Activated CD4-positive, alpha-beta T cell treated with anti-CD3 and anti-CD28 coated beads, Interleukin-2, amount 50 U/mL, for 24 hours (primary cell): ENCODE data around the gene CHST3.
"Not testable (repeated sequence)": the region's sequence is repeated elsewhere in the genome, so short reads cannot be mapped to it uniquely, and the experiment has no call there.

Experiments
- DNase-seq, 2 donors: peaks; one replicate each; pipeline ENCODE4 v3.0.0-alpha.2; 2020; ENCODE audit warnings: low read depth in 1 of 2, low spot score in 1 of 2

The CHST3 gene

DNA sequence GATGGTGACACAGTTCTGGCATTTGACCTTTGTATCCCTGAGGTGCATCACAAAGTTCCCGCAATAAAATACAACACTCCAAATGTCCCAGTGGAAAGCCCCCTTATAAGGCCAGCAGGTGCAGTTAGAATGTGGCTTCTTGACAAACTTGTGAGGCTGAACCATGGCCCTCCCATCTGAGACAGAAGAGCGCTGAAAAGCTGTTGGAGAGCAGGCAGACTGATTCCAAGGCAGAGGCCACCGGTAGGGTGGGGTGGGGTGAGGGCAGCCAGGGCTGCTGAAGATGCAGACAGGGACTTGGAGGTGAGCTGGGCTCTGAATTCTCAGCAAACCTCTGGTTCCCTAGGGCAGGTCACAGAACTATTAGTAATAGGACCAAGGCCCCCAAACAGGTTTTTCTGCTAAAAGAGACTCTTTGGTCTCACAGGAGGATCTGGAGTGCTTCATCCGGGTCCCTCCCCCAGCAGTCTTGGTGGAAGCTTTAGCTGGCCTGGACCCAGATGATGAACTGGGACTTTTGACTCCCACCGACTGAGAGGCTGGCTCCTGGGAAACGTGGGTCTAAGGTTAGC lies 15.6 kb upstream of the CHST3 start:
- no peak for DNase-seq

DNA sequence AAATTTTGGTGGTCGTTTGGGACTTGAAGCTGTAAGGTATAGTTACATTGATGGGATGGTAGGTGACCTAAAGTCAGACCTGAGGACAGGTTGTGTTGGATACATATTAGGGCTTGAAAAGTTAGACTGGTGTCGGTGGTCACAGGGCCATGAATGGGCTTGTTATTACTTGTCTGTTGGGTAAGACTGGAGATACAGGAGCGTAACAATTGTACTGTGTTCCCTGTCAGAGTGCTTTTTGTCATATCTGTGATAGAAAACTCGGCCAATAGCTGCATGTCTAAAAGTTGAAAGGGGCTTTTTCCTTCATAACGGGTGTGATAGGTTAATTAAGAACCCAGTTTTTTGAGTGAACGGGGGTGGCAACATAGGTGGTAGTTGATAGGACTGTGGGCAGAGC lies 13.5 kb upstream of the CHST3 start:
- DNase-seq = no peak

DNA sequence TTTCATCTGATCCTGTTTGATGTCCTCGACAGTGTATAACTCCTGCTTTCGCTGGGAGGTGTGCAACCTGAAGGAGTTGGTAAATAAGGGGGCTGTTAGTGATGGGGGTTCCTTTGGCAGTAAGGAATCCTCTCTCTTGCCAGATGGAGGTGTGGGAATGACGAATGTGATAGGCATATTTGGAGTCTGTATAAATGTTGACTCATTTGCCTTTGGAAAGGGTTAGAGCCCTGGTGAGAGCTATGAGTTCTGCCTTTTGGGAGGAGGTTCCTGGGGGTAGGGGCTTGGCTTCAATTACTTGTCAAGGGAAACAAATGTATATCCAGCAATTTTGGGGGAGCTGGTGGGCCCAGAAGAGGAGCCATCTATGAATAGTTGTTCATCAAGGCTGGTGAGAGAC lies 11.4 kb upstream of the CHST3 start:
- DNase-seq = no peak

DNA sequence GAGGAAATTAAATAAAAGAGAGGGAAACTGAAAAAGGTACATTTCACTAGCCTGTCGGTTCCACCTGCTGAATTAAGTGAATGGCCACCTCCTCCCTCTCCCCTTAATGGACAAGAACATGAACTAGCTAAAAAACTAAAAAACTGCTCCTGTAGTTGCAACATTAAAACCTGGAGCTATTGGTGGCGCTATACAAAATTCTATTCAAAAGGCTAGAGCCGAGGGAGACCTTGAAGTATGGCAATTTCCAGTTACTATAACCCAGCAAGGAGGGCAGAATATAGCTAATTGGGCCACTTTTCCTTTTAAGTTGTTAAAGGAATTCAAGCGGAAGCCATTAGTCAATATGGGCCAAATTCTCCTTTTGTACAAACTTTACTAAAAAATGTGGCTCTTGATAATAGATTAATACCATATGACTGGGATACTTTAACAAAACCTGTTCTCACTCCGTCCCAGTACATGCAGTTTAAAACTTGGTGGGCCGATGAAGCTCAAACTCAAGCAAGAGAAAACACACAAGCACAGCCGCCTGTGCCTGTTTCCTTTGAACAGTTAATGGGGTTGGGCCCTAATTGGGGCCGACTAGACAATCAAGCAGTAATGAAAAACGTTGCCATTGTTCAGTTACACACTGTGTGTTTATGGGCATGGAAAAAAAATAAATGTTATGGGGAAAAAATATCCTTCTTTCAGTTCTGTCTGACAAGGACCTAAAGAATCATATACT lies 6.5 kb upstream of the CHST3 start:
- no peak for DNase-seq

DNA sequence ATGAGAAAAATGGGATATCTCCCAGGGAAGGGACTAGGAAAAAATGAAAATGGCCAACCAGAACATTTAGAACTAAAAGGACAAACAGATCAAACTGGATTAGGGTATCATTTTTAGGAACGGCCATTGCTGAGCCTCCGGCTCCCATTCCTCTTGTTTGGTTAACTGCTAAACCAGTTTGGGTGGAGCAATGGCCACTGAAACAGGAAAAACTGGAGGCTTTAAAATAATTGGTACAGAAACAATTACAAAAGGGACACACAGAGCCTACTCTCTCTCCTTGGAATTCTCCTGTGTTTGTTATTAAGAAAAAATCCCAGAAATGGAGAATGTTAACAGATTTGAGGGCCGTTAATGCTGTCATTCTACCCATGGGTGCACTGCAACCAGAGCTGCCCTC lies 4.7 kb upstream of the CHST3 start:
- no peak for DNase-seq

DNA sequence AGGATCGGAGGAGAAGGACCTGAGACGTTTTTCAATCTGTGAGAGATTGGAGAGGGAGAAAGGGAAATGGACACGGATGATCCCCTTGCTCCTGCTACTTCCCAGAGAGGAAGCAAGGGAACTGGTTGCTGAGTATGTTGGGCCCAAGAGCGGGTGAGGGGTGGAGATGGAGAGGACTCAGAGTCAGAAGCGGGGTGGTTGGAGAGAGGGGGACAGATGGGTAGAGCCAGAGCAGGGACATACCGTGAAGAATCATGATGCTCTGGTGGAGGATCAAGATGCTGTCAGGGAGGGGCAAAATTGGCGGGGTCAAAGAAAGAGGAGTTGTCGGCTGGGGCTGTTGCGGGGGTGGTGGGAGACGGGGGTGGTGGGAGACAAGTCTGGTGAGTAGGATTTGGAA lies 2.4 kb upstream of the CHST3 start:
- DNase-seq = no peak

DNA sequence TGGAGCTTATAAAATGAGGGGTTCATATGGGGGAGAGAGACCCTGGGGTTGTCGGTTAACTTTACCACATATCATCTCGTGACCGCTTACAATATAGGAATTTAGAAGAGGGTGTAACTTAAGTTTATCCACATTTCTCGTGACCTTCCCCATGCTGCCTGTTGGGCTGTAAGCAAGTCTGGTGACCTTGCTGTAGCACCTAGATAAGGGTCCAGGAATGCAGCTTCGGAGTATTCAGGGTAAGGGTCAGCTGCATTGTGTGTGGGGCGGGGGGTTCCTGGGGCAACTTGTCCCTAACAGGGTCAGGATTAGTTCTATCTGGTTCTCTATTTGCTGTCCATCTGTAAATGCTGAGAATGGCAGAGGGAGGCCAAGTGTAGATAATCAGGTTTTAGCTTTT lies 1.3 kb upstream of the CHST3 start:
- no peak for DNase-seq

DNA sequence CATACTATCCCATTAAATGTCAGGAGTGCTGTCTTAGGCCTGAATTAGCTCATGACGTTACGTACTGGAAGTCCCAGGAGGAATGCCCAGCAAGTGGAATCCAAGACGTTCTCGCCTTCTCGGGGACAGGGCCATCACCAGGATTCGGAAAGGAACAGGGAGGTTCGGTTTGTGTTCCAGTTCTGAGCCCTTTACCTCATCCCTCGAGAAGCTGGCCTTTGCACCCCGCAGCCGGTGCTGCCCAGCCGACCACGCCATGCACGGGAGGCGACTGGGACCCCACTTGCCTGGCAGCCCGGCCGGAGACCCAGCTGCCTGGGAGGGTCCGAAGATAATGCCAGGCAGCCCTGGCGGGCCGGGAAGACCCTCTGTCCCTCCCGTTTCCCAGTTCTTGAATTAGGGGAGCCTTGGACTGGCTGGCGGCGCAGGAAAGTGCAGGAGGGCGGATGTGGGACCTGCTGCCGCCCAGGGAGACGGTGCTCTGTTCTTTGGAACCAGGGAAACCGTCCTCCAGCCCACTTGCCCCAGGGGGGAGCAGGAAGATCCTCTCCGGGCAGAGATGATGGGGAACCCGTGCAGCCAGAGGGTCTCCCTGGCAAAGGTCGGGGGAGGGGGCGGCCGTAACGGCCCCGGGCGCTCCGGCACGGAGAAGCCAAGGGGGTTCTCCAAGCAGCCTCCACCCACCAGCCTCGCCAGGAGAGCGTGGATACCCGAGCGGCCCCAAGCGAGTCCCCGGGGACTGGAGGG lies 671 bp upstream of the CHST3 start:
- no peak for DNase-seq

DNA sequence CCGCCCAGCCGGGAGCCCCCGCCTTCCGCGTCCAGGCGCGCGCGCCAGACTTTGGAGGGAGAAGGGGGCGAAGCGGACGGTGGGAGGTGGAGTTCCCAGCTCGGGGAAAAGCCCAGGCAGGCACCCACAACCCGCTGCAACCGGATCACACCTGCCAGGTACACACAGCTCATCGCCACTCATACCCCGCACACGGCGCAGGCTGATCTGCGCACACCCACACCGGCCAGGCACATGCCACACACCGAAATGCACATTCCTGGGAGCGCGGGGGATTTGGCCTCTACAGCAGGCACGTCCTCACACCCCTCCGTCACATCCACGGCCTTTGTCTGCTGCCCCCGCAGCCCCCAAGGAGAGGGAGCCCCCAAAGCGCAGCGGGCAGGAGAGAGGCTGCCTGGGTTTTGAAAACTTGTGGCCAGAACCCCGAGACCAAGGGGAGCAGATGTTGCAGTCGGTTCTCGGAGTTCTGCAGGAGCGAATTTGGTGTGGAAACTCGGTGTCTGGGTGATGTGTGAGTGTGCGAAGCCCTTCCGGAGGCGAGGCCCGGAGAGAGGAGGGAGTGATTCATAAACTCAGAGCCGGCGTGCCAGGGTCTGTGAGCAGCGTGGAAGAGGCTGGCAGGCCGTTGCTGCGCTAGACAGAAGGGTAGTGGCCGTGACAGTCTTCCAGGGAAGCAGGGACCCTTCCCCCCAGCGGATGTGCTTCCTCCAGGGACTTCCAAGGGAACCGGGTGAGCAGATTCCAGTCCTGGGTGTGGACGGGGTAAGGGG lies 734 bp downstream of the CHST3 start:
- DNase-seq = peak; percentile 13 to 42

DNA sequence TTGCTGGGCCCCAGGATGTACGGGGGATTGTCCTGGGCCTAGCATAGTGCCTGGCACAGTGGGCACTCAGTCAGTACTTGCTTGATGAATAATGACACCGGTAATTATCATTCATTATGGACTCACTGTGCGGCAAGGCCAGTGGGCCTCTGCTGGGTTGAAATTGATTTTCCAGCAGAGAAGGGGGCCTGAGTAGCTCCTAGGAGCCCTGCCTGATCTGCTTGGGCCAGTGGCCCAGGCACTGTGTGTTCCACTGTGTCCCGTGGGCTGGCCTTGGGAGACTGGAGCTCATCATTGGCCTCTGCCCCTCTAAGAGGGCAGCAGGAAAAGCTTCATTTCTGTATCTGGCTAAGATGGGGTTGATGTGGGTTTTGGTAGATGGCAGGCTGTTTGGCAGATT lies 1.4 kb downstream of the CHST3 start:
- DNase-seq = no peak

DNA sequence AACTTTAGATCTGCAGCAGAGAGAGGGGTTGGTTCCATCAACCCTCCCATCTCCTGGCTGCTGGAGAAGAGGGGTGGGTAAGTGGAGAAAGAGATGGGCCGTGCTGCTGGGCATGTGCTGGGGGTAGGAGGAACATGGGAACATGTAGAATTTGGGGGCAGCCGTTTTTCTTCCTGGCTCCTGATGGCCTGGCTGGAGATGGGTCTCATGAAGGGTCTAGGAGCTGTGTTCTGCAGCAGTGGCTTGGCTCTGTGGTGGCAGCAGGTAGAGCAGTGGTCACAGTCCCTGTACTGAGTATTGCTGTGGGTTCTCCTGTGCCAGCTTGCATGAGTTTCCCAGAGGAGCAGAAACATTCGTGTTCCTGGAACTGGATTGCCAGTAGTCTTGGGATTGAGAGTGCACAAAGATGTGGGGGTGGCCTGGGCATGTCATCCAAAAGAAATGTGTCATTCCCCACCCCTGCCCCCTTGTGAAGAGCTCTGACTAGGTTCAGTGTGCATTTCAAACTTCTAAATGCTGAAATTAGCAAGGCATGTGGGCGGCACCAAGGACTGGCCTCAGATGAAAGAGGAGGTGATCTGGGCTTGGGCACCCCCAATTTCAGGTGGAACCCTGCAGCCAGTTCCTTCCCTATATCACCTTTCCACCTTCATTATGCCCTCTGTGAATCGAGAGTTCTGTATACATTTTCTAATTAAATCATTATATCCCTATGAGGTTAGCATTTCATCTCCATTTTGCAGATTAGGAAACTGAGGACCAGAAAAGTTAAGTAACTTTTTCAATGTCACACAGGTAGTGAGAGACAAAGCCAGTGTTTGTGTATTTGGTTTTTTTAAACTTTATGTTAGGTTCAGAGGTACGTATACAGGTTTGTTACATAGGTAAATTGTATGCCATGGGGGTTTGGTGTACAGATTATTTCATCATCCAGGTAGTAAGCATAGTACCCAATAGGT lies 2.1 kb downstream of the CHST3 start:
- no peak for DNase-seq

DNA sequence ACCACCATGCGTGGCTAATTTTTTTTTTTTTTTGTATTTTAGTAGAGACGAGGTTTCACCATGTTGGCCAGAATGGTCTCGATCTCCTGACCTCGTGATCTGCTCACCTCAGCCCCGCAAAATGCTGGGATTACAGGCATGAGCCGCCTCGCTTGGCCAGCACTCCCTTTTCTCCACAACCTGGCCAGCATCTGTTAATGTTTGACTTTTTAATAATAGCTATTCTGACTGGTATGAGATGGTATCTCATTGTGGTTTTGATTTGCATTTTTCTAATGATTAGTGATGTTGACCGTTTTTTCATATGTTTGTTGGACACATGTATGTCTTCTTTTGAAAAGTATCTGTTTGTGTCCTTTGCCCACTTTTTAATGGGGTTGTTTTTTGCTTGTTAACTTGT lies 3.8 kb downstream of the CHST3 start:
- not testable (repeated sequence) for DNase-seq

DNA sequence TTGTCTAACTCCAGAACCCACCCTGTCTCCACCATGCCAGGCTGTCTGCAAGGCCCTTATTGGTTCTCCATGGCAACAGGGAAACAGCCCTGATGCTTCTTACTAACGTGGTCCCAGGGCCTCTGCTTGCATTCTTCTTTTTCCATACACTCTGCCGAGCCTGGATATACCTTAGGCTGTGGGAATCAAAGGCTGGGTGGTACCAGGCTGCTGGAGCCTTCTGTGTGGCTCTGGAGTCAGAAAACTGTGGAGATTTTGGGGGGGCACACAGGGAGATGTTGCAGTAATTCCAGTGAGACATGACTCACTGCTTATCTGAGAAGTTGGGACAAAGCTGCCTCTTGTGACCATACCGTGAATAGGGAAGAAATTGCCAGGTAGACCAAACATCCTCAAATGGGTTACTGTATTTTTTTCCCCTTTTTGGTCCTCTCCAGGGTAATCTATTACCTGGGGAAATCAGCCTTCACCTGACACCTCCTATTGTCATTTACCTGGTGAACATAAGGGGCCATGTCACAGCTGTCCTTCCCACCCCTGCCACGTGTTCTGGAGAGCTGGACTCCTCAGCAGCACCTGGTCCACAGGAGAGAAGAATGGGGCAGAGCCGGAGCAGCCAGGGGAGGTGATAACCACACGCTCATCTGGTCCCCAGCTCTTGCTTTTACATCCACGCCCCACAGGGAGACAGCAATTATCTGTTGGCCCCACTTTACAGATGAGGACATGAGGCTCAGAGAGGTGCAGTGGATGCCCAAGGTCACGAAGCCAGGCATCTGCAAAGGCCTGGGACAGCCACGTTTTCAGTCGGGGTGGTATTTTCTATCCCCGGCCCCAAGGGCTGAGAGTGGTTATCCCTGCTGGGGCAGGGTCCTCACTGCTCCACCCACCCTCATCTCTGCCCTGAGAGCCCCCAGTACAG lies 4.6 kb downstream of the CHST3 start:
- no peak for DNase-seq

DNA sequence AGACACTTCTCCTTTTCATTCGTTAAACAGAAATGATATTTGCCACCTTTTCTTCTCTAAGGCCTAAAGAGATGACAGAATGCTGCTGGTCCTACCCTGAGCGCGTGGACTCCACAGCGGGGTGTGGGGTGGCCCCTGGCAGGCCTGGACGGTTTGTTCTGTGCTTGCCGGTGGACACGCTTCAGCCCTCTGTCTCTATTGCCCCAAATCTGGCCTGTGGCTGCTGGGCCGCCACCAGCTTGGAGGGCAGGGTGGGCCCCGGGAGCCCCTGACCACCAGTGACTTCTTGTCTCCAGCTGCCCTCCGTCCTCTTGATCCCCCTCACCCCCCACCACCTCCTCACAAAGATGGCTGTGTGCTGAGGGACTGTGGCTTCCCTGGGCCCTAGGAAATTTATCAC lies 5.7 kb downstream of the CHST3 start:
- no peak for DNase-seq

DNA sequence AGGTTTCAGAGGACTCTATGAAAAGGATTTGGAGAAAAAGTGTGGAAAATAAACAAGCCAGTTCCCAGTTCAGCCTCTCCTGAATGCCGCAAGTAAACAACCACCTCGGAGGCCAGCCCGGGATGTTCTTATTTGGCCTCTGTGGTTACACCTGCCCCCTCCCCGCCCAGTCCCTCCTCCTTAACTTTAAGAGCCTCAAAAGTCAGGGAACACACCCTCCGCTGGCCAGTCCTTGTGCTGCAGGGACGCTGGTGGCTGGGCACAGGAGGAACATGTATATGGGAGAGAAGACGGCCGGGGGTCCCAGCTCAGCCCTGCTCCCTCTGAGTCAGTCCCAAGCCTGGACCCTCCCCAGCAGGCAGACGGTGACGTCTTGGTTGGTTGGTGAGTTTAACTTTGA lies 6.1 kb downstream of the CHST3 start:
- DNase-seq = no peak

DNA sequence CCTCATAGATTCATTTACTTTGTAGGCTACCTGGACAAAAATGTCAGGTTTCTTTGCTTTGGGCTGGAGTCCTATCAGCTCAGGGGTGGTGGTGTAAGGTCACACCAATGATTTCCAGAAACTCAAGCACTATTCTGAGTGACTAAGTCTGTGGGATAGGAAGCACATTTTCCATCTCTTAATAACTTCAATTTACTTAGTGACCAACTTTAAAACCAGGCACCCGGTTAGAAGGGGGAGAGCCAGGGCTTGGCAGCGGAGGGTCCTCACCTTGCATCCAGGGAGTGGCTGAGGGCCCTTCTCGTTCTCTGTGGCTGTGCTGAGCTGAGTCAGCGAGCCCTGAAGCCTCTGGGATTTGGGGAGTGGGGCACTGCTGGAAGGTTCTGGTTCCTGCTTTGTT lies 6.7 kb downstream of the CHST3 start:
- no peak for DNase-seq

DNA sequence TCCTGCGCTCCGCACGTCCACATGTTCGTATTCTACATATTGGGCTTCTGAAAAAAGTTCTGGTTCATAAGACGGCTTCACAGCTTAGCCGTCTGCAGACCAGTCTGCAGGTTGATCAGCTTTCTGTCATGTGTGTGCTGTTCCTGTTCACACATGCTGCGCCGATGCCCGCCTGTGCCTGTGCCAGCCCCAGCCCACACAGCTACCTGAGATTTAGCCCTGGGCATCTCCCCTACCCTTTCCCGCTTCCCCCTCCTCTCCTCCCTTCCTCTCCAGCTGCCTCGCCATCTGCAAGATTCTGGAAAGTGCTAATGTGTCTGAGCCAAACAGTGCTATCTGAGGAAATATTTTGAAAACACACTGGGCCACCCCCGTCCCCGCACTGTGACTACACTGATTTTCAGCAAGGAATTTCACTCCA lies 7.1 kb downstream of the CHST3 start:
- DNase-seq = no peak

DNA sequence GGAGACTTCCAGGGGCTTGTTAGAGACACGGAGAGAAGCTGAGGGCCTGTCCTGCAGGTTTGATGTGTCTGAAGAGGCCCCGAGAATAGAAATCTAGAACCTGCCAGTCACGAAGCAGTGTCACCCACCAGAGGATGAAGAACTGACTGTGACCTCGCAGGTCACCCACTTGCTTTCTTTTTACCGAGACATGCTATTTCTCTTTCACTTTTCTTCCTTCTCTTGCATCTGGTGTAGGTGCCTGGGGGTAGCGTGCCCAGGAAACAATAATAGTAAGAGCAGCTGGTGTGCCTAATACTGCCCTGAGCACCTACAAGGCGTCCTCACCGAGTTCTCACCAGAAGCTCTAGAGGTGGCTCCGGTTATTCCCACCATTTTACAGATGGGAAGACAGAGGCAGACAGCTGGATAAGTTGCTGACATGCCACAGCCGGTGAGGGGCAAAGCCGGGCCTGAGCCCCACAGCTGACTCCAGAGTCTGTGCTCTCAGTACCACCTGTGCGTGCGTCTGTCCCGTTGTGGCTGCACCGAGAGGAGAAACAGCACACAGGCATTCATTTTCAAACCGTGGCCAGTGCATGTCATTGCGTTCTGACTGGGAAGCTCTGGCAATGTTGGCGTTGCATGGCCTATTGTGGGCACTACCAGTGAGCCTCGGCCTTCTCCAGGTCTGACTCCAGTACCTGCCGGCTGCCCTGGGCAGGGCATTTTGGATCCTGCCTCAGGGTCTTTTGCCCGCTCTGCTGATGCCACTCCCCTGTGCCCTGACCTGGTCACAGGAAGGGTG lies 7.8 kb downstream of the CHST3 start:
- DNase-seq = no peak
